CD4-positive, alpha-beta T cell (primary cell): ENCODE data around the gene IGFBPL1. TPM values are rescaled to one million over a fixed set of nuclear protein-coding genes. Genes with fewer than 3 reads are reported as not detected.

Experiments
- ATAC-seq: fragments of 200-7000 bp; cut with Tn5 transposase; one replicate; pipeline ENCODE4 v1.10.0; 2022; ENCODE audit warnings: mild to moderate bottlenecking; ENCODE audit not compliant: poor library complexity
- CTCF ChIA-PET: fragments of 350-600 bp; sonication (Branson Sonifier 250); formaldehyde crosslinking; loops from one replicate; lab custom pipeline; 2021; ENCODE audit warnings: antibody characterized with exemption, inconsistent platforms; lab: Charles Lee
- POLR2A ChIA-PET: fragments of 350-600 bp; sonication (Branson Sonifier 250); formaldehyde crosslinking; loops from one replicate; lab custom pipeline; 2021; ENCODE audit warnings: antibody characterized with exemption, inconsistent platforms; lab: Charles Lee
- DNase-seq, 14 experiments: peaks; one replicate each; pipeline ENCODE4 v3.0.0-alpha.2; 2013 to 2020; ENCODE audit warnings: mixed read lengths in 2 of 14
- H3K27ac ChIP-seq, 2 donors: one replicate each; pipeline versions ENCODE4 v1.5.1 to v1.7.0; 2013; ENCODE audit warnings: low read length in 2 of 2, low read depth in 1 of 2, mild to moderate bottlenecking in 1 of 2
- H3K27me3 ChIP-seq, 2 experiments: 1 replicate in 1 of 2; 2 replicates in 1 of 2; pipeline versions ENCODE4 v1.6.1 to v1.7.0; 2013; ENCODE audit warnings: low read length in 2 of 2, control low read depth in 1 of 2, mild to moderate bottlenecking in 1 of 2, moderate library complexity in 1 of 2; ENCODE audit not compliant: insufficient read depth in 2 of 2, control insufficient read depth in 1 of 2
- H3K36me3 ChIP-seq: one replicate; pipeline ENCODE4 v1.6.1; 2013; ENCODE audit warnings: low read length, control low read depth; ENCODE audit not compliant: insufficient read depth
- H3K4me1 ChIP-seq: one replicate; pipeline ENCODE4 v1.6.1; 2013; ENCODE audit warnings: low read length, control low read depth; ENCODE audit not compliant: insufficient read depth
- H3K4me3 ChIP-seq: one replicate; pipeline ENCODE4 v1.5.1; 2013; ENCODE audit warnings: mild to moderate bottlenecking, low read length, moderate library complexity
- H3K9me3 ChIP-seq, 2 experiments: 1 replicate in 1 of 2; 2 replicates in 1 of 2; pipeline versions ENCODE4 v1.6.1 to v1.7.0; 2013; ENCODE audit warnings: low read length in 2 of 2, mild to moderate bottlenecking in 2 of 2, control low read depth in 1 of 2, moderate library complexity in 1 of 2; ENCODE audit not compliant: control insufficient read depth in 1 of 2, insufficient read depth in 1 of 2
- H3K27ac Mint-ChIP-seq: one replicate; pipeline ENCODE4 v1.8.0; 2020; ENCODE audit warnings: mixed read lengths
- H3K27me3 Mint-ChIP-seq: one replicate; pipeline ENCODE4 v1.8.0; 2021; ENCODE audit warnings: mixed read lengths
- H3K36me3 Mint-ChIP-seq: one replicate; pipeline ENCODE4 v1.8.0; 2021; ENCODE audit warnings: low read depth, mixed read lengths
- H3K4me1 Mint-ChIP-seq: one replicate; pipeline ENCODE4 v1.8.0; 2021; ENCODE audit warnings: low read depth, mixed read lengths
- H3K4me3 Mint-ChIP-seq: one replicate; pipeline ENCODE4 v1.8.0; 2020; ENCODE audit warnings: mild to moderate bottlenecking, mixed read lengths
- H3K9me3 Mint-ChIP-seq: one replicate; pipeline ENCODE4 v1.8.0; 2020; ENCODE audit warnings: mixed read lengths
- intact Hi-C, 2 experiments: fragments of 100-400 bp; cut with DNase I in 1 of 2; cut with micrococcal nuclease in 1 of 2; formaldehyde crosslinking; loops; one replicate each; pipeline versions ENCODE4 v1.15.1 to v1.9.0; 2023 to 2025; cut with DNase I, micrococcal nuclease
- total RNA-seq, 174 experiments: library from RNA in 2 of 174; stranded (reverse) in 2 of 174; gene quantifications; one replicate each; pipeline ENCODE4 v1.2.3 and lab custom pipeline; 2021 to 2026
- TF ChIP-seq, protein P1 (sequence below): fragments of 200-600 bp; IDR thresholded peaks from one replicate; pipeline ENCODE4 v1.8.0; 2022; ENCODE audit warnings: antibody characterized with exemption, mild to moderate bottlenecking

The IGFBPL1 gene
- total RNA-seq, 2 experiments from 2014 or later, result not detected

DNA sequence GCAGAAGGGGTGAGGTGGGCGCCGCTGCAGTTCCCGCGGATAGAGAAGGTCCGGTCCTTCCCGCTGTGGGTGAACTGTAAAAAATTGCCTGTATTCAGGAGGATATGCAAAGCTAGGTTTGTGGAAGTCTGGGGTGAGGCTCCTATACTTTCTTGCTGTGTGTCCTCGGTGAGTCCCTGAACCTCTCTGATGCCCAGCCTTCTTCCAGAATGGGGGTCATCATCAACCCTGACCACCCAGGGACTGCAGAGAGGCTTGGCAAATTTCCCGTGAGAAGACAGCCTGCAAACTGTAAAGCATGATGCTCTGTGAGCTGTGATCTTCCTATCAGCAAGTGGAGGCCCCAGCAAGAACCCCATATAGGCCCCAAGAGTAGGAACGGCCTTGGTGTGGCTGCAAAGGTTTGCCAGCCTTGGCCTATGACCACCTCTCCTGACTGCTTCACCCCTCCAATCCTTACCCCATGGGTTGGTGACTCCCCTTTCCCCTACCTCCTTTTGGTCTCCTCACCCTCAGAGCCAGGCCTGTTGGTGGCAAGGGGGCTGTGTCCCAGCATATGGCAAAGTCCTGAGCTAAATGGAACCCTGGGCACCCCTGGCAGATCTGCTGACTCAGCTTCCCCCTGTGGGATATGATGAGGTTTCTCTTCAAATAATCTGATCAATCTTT, 31.0 kb downstream of the IGFBPL1 start:
- Histone ChIP-seq H3K36me3 (peaks cover 15% of the 10 kb centered on the region), H3K27ac (no peak overlapping the region), H3K4me3 (peak overlapping the region; percentile 85), H3K9me3 (peaks cover 0 to 17% of the 10 kb centered on the region in 2 experiments), H3K4me1 (peaks cover 16% of the 10 kb centered on the region), H3K27me3 (no peaks in the 10 kb centered on the region)
- ATAC-seq, result no peak
- Mint-ChIP-seq H3K36me3 (peaks cover 33% of the 10 kb centered on the region), H3K4me1 (peaks cover 15% of the 10 kb centered on the region), H3K4me3 (peak overlapping the region; percentile 97), H3K27me3 (no peaks in the 10 kb centered on the region), H3K27ac (peak overlapping the region; percentile 73), H3K9me3 (no peaks in the 10 kb centered on the region)
- no peak for DNase-seq
- POLR2A ChIA-PET, result interaction anchor here (0.6 kb wide), 1 partner anchor 11 kb away, joined by 3 read pairs; no protein-coding TSS in a partner anchor
- TF ChIP-seq, protein P1, sequence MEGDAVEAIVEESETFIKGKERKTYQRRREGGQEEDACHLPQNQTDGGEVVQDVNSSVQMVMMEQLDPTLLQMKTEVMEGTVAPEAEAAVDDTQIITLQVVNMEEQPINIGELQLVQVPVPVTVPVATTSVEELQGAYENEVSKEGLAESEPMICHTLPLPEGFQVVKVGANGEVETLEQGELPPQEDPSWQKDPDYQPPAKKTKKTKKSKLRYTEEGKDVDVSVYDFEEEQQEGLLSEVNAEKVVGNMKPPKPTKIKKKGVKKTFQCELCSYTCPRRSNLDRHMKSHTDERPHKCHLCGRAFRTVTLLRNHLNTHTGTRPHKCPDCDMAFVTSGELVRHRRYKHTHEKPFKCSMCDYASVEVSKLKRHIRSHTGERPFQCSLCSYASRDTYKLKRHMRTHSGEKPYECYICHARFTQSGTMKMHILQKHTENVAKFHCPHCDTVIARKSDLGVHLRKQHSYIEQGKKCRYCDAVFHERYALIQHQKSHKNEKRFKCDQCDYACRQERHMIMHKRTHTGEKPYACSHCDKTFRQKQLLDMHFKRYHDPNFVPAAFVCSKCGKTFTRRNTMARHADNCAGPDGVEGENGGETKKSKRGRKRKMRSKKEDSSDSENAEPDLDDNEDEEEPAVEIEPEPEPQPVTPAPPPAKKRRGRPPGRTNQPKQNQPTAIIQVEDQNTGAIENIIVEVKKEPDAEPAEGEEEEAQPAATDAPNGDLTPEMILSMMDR, result no peak
- intact Hi-C loops, result no loop called here
- CTCF ChIA-PET, result no interaction called here

DNA sequence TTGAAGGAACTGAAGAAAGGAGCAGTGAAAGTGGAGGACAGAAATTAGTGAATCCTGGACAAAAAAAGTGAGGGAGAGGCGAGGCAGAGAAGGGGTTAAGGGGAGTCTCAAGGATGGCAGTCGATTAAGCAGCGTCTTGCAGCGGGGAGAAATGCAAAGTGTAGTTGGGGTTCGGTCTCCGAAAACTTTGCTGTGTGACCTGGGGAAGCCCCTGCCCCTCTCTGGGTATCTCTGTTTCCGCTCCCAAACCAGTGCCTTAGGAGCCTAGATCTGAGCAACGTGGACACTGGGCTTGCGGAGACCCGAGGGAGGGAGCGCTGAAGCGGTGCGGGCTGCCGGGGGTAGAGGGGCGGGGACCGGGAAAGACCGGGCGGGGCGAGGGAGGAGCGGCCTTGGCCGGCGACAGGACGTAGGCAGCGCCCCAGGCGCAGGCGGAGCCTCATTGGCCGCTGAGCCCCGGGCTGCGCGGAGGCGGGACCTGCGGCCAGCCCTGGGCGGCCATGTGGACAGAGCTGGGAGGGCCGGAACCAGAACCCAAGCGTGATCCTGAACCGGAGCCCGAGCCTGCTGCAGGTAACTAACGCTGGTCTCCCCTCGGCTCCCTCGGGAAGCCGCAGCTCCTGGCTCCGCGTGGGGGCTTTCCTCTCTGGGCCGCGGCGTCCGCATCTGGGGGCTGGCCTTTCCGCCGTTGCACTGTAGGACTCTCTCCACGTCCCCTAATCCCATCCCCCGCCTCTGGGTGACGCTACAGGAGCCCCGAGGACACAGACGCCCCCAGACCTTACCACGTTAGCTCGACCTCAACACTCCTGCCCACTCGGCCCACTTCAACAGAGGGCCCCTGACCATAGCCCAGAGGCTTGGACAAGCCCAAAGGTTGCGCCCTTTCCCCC, 31.8 kb downstream of the IGFBPL1 start, which contains the start of gene ALDH1B1:
ALDH1B1 (plus strand) TSS at position 468 of the 893 bp plus-strand sequence. CDS start 3,047 bp downstream, outside the sequence.
- DNase-seq (peak; percentile 10 to 83 (median 52)), ATAC-seq (peak; percentile 90)
- H3K4me1 Mint-ChIP-seq, result peaks cover 15% of the 10 kb centered on the region
- POLR2A ChIA-PET, result interaction anchor here (0.8 kb wide), 1 partner anchor 9 kb away, joined by 4 read pairs; no protein-coding TSS in a partner anchor
- H3K27ac Mint-ChIP-seq, result peak within 1 kb of the TSS; percentile 73
- H3K9me3 Mint-ChIP-seq, result no peaks in the 10 kb centered on the region
- Histone ChIP-seq H3K4me3 (peak within 1 kb of the TSS; percentile 85), H3K9me3 (peaks cover 0 to 17% of the 10 kb centered on the region in 2 experiments), H3K27ac (no peak within 1 kb of the TSS), H3K36me3 (peaks cover 15% of the 10 kb centered on the region), H3K27me3 (no peaks in the 10 kb centered on the region), H3K4me1 (peaks cover 16% of the 10 kb centered on the region)
- CTCF ChIA-PET, result no interaction called here
- H3K27me3 Mint-ChIP-seq, result peaks cover 4% of the 10 kb centered on the region
- H3K36me3 Mint-ChIP-seq, result peaks cover 28% of the 10 kb centered on the region
- TF ChIP-seq, protein P1, result no peak
- intact Hi-C loops, result no loop called here
- peak within 1 kb of the TSS; percentile 97 for H3K4me3 Mint-ChIP-seq

DNA sequence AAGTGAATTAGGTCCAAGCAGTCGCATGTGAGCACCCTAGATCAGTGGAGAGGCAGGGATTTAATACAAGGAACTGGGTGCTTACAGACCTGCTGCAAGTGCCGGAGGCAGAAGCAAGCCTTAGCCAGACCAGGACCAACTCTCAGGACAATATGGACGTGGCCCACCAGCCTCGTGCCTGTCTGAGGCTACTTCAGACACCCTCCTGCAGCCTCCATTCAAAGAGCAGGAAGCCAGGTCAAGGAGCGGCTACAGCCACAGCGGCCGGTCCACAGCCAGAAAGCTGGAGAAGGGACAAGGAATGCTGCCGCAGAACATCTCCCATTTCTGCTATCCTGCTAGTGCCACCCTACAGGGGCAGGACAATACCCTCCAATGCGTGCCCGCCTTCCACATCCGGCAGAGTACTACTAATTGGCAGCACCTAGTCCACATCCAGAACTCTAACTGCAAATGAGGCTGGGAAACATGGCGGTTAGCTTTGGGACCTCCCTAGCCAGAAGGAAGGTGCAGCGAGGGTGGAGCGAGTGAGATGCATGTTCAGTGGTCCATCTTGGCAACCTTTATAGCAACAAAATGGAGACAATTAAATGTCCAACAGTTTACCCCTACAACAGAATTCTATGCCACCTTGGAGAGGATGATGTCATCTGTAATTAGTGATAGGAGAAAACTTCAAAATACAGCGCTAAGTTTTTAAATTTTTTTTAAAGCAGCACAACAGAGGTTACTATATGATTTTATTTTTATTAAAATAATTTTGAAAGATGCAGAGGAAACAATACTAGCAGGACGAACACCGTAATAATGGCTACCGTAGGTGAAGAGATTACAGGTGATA, 32.8 kb downstream of the IGFBPL1 start:
- Mint-ChIP-seq H3K9me3 (no peaks in the 10 kb centered on the region), H3K27ac (peak overlapping the region; percentile 43), H3K4me3 (peak overlapping the region; percentile 97), H3K36me3 (peaks cover 18% of the 10 kb centered on the region), H3K4me1 (peaks cover 15% of the 10 kb centered on the region), H3K27me3 (peaks cover 5% of the 10 kb centered on the region)
- TF ChIP-seq, protein P1, result no peak
- Histone ChIP-seq H3K27ac (no peak overlapping the region), H3K36me3 (peaks cover 8% of the 10 kb centered on the region), H3K9me3 (peaks cover 0 to 12% of the 10 kb centered on the region in 2 experiments), H3K4me1 (peaks cover 16% of the 10 kb centered on the region), H3K27me3 (no peaks in the 10 kb centered on the region), H3K4me3 (no peak overlapping the region)
- ATAC-seq (no peak), DNase-seq (no peak)
- intact Hi-C loops, result no loop called here
- ChIA-PET CTCF (no interaction called here), POLR2A (no interaction called here)
